ENCODE results near the gene PSAT1. TPM values are rescaled to one million over a fixed set of nuclear protein-coding genes. Genes with fewer than 3 reads are reported as not detected.

Gene PSAT1
- 10 to 100 TPM; 21.8 to 49.3 TPM for total RNA-seq

DNA sequence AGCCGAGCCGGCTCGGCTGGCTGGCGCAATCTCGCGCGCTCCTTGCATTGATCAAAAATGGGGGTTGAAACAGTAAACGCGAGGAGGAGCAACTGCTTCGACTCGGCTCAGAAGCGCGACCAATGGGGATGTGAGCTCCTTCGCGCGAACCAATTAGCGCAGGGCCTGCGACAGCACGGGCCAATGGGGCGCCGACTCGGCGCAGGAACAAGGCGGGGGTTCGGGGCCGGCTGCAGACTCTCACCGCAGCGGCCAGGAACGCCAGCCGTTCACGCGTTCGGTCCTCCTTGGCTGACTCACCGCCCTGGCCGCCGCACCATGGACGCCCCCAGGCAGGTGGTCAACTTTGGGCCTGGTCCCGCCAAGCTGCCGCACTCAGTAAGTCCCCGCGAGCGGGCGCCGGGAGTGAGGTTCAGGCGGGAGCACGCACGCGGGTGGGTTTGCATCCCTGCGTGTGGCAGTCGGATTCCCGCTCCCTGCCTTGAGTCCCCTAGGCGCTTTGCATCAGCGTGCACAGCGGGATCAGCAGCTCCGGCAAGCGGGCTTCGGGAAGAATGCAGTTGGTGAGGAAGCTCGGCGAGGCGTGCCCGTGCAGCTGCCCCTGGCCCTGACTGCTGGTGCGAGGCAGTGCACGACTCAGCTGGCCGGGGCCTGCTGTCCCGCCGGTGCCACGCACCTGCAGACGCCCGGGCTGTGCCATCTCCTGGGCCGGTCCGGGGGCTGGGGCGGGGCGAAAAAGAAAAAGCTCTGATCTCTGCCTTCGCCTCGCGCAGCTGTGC is at the start of gene PSAT1:
TSS of gene PSAT1 (plus strand) at position 233 of the 779 bp plus-strand sequence. CDS start at position 319, 86 bp downstream.
- peak; percentile 92 to 95 (median 94) for DNase-seq
- Histone ChIP-seq H3K9me3 (no peaks in the 10 kb centered on the region), H3K4me3 (peak within 1 kb of the TSS; percentile 24 to 53), H3K27me3 (no peaks in the 10 kb centered on the region), H3K4me1 (peaks cover 55% of the 10 kb centered on the region), H3K27ac (peak within 1 kb of the TSS; percentile 68 to 85 (median 78)), H3K36me3 (replicated peaks in 1 of 2; ENCODE audit: insufficient read depth in 1 of 2, low read depth in 2 of 2) (no peaks in the 10 kb centered on the region)
- 0 to 1% methylated on average over 15 to 74 of the region's 76 CpGs for WGBS, 2 donors
- ATAC-seq = peak; percentile 95
- TF ChIP-seq, protein P1, sequence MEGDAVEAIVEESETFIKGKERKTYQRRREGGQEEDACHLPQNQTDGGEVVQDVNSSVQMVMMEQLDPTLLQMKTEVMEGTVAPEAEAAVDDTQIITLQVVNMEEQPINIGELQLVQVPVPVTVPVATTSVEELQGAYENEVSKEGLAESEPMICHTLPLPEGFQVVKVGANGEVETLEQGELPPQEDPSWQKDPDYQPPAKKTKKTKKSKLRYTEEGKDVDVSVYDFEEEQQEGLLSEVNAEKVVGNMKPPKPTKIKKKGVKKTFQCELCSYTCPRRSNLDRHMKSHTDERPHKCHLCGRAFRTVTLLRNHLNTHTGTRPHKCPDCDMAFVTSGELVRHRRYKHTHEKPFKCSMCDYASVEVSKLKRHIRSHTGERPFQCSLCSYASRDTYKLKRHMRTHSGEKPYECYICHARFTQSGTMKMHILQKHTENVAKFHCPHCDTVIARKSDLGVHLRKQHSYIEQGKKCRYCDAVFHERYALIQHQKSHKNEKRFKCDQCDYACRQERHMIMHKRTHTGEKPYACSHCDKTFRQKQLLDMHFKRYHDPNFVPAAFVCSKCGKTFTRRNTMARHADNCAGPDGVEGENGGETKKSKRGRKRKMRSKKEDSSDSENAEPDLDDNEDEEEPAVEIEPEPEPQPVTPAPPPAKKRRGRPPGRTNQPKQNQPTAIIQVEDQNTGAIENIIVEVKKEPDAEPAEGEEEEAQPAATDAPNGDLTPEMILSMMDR (IDR thresholded peaks at IDR 0.05) = peak in 2 of 7 experiments; percentile 5 to 11
- TF ChIP-seq POLR2A (IDR thresholded peaks at IDR 0.05) = peak; percentile 76 to 80 (median 79)
- intact Hi-C loops (cut with DNase I) = no loop called here

DNA sequence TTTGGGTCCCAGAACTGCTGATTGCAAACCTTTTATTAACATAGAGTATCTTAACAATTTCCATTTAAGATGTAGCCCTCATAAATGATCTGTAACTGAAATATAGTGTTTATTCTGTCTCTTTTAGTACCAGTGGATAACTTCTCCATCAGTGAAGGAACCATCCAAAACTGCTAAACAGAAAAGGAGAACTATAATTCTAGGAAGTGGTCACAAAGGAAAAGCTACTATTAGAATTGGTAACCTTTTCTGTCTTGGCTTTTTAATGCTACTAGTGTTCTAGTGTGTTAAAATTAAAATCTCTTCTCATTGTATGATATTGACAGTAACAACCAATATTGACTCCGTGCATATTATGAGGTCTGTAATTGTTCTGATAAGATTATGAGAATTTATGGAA is 48.3 kb upstream of the PSAT1 start:
- 68% methylated on average over 1 of the region's 1 CpG for WGBS, 2 donors
- TF ChIP-seq, protein P1 (IDR thresholded peaks at IDR 0.05) = no peak
- TF ChIP-seq POLR2A (IDR thresholded peaks at IDR 0.05) = no peak
- Histone ChIP-seq H3K27ac (no peak overlapping the region), H3K9me3 (no peaks in the 10 kb centered on the region), H3K4me3 (no peak overlapping the region), H3K4me1 (no peaks in the 10 kb centered on the region), H3K27me3 (no peaks in the 10 kb centered on the region), H3K36me3 (replicated peaks in 1 of 2; ENCODE audit: insufficient read depth in 1 of 2, low read depth in 2 of 2) (no peaks in the 10 kb centered on the region)
- ATAC-seq (no peak), DNase-seq (no peak)
- intact Hi-C loops (cut with DNase I) = no loop called here

DNA sequence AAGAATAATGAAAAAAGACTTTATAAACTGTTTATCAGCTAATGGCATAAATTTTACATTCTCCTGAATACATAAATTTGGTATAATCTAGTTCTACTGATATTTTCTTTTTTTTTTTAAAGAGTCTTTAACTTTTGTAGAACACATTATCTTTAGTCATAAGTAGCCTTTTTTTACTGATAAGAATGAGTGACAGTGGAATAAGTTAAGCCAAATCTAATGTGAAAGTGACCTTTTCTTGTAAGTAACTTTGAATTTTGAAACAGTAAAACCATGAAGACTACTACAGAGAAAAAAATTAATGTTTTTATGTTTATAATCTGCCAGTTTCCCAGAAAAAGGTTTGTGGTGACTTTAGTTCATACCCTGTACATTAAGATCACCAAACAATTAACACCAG is 47.4 kb upstream of the PSAT1 start:
- H3K27me3 ChIP-seq = no peaks in the 10 kb centered on the region
- H3K4me1 ChIP-seq = no peaks in the 10 kb centered on the region
- no peak for DNase-seq
- no peak for ATAC-seq
- intact Hi-C loops (cut with DNase I) = no loop called here
- no peak for TF ChIP-seq POLR2A (IDR thresholded peaks at IDR 0.05)
- TF ChIP-seq, protein P1 (IDR thresholded peaks at IDR 0.05) = no peak
- no peak overlapping the region for H3K4me3 ChIP-seq
- H3K27ac ChIP-seq = no peak overlapping the region
- no peaks in the 10 kb centered on the region for H3K36me3 ChIP-seq (replicated peaks in 1 of 2; ENCODE audit: insufficient read depth in 1 of 2, low read depth in 2 of 2)
- no peaks in the 10 kb centered on the region for H3K9me3 ChIP-seq

DNA sequence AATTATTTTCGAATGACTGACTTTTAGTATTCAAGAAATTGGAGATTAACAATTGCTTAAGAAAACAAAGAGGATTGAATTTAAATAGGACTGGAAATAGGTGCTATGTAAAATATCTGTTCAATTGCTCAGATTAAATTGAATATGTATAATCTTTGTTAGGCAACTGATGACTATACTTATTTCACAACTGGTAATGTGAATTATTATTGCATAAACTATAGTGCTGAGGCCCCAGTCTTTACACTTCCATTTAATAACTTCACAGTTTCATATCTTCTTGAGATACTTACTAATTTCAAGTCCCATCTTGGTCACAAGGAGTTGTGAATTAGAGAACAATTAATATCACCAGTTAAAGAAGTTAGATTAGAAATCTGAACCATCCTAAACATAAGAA is 44.3 kb upstream of the PSAT1 start:
- 90 to 96% methylated on average over 1 of the region's 1 CpG for WGBS, 2 donors
- H3K9me3 ChIP-seq = no peaks in the 10 kb centered on the region
- H3K36me3 ChIP-seq (replicated peaks in 1 of 2; ENCODE audit: insufficient read depth in 1 of 2, low read depth in 2 of 2) = no peaks in the 10 kb centered on the region
- no peaks in the 10 kb centered on the region for H3K27me3 ChIP-seq
- no peak for TF ChIP-seq POLR2A (IDR thresholded peaks at IDR 0.05)
- TF ChIP-seq, protein P1 (IDR thresholded peaks at IDR 0.05) = no peak
- intact Hi-C loops (cut with DNase I) = no loop called here
- DNase-seq (no peak), ATAC-seq (no peak)
- H3K4me3 ChIP-seq = no peak overlapping the region
- H3K4me1 ChIP-seq = no peaks in the 10 kb centered on the region
- H3K27ac ChIP-seq = no peak overlapping the region

- no peak for ATAC-seq
- no peak overlapping the region for H3K4me3 ChIP-seq
- H3K4me1 ChIP-seq = no peaks in the 10 kb centered on the region
- no peaks in the 10 kb centered on the region for H3K9me3 ChIP-seq
- no peaks in the 10 kb centered on the region for H3K36me3 ChIP-seq (replicated peaks in 1 of 2; ENCODE audit: insufficient read depth in 1 of 2, low read depth in 2 of 2)
- no peak overlapping the region for H3K27ac ChIP-seq
- TF ChIP-seq, protein P1 (IDR thresholded peaks at IDR 0.05) = no peak
- TF ChIP-seq POLR2A (IDR thresholded peaks at IDR 0.05) = no peak
- intact Hi-C loops (cut with DNase I) = no loop called here
- 78 to 79% methylated on average over 4 of the region's 4 CpGs for WGBS, 2 donors
- no peak for DNase-seq
- no peaks in the 10 kb centered on the region for H3K27me3 ChIP-seq
Observed at GRCh38 chr9:78253285-78253684, 43.6 kb upstream of the PSAT1 start.
